GM12878 (cell line): ENCODE data around the gene ATXN1. TPM values are rescaled to one million over a fixed set of nuclear protein-coding genes. Genes with fewer than 3 reads are reported as not detected.

Experiments used
- ATAC-seq: fragments of 200-7000 bp; cut with Tn5 transposase; 3 replicates; pipeline ENCODE4 v1.9.1; 2020; ENCODE audit warnings: mild to moderate bottlenecking, moderate library complexity
- BruUV-seq: library from RNA; stranded (reverse); fragments of 400-500 nt; replicated peaks from 2 replicates; lab custom pipeline; 2021; lab: Mats Ljungman, UMichigan
- CTCF ChIA-PET: fragments of 300-600 bp; sonication (Branson Sonifier 250); formaldehyde crosslinking; extraction: SDS; loops from one replicate; lab custom pipeline; 2021; ENCODE audit warnings: inconsistent platforms; lab: Yijun Ruan, JAX
- POLR2A ChIA-PET: fragments of 350-600 bp; formaldehyde crosslinking; extraction: SDS; loops from one replicate; lab custom pipeline; 2021; ENCODE audit warnings: inconsistent platforms; lab: Charles Lee
- RAD21 ChIA-PET: fragments of 300-600 bp; sonication (Branson Sonifier 250); formaldehyde crosslinking; loops from one replicate; lab custom pipeline; 2023; ENCODE audit warnings: antibody characterized with exemption; ENCODE audit not compliant: unreplicated experiment; lab: Charles Lee
- SMC1A ChIA-PET: fragments of 300-600 bp; sonication (Branson Sonifier 250); formaldehyde crosslinking; loops from one replicate; lab custom pipeline; 2023; ENCODE audit not compliant: unreplicated experiment, uncharacterized antibody; lab: Charles Lee
- DNase-seq: peaks from one replicate; pipeline ENCODE4 v3.0.0-alpha.2; 2011; ENCODE audit warnings: low read depth, low spot score
- FAIRE-seq: peaks from 3 replicates; lab custom pipeline; 2011; peaks lifted over from hg19 to GRCh38; lab: Jason Lieb, UNC
- H2AFZ ChIP-seq: 2 replicates; pipeline ENCODE4 v1.6.0; 2011; ENCODE audit warnings: low read depth, low read length, control low read depth; ENCODE audit not compliant: control insufficient read depth
- H3K27ac ChIP-seq: 2 replicates; pipeline ENCODE4 v1.5.1; 2011; ENCODE audit warnings: control low read depth; ENCODE audit not compliant: control insufficient read depth, insufficient read depth
- H3K27me3 ChIP-seq, 2 experiments: replicated peaks in 1 of 2; 2 replicates each; pipeline versions ENCODE4 v1.6.0 to v1.6.1; 2011; ENCODE audit warnings: low read length in 1 of 2; ENCODE audit not compliant: control insufficient read depth in 2 of 2, insufficient read depth in 2 of 2
- H3K36me3 ChIP-seq, 2 experiments: 2 replicates each; pipeline ENCODE4 v1.5.1; 2011; ENCODE audit warnings: low read length in 1 of 2; ENCODE audit not compliant: control insufficient read depth in 2 of 2, insufficient read depth in 2 of 2
- H3K4me1 ChIP-seq: 2 replicates; pipeline ENCODE4 v1.6.1; 2011; ENCODE audit warnings: mild to moderate bottlenecking, low read length, moderate library complexity, mixed read lengths; ENCODE audit not compliant: control insufficient read depth, insufficient read depth
- H3K4me2 ChIP-seq: 2 replicates; pipeline ENCODE4 v1.6.0; 2011; ENCODE audit warnings: control low read depth; ENCODE audit not compliant: control insufficient read depth, insufficient read depth
- H3K4me3 ChIP-seq: fragments of 200-600 bp; sonication (generic); 2 replicates; pipeline ENCODE4 v1.5.1; 2016
- H3K79me2 ChIP-seq: 2 replicates; pipeline ENCODE4 v1.6.0; 2011; ENCODE audit warnings: low read length; ENCODE audit not compliant: control insufficient read depth, insufficient read depth
- H3K9ac ChIP-seq: 2 replicates; pipeline ENCODE4 v1.8.0; 2011; ENCODE audit warnings: low read length, control low read depth, mixed read lengths; ENCODE audit not compliant: control insufficient read depth, insufficient read depth
- H3K9me3 ChIP-seq: replicated peaks from 3 replicates; pipeline ENCODE4 v1.5.1; 2011; ENCODE audit warnings: mild to moderate bottlenecking, low read length; ENCODE audit not compliant: control insufficient read depth, insufficient read depth
- H4K20me1 ChIP-seq: 2 replicates; pipeline ENCODE4 v1.6.0; 2011; ENCODE audit not compliant: control insufficient read depth, insufficient read depth
- GABPA ChIP-seq: IDR thresholded peaks from 2 replicates; pipeline ENCODE4 v1.6.1; 2014; ENCODE audit warnings: antibody characterized with exemption, low read depth, mild to moderate bottlenecking, inconsistent platforms
- POLR2AphosphoS2 ChIP-seq: IDR thresholded peaks from 2 replicates; pipeline ENCODE4 v1.6.1; 2011; ENCODE audit warnings: low read depth, mild to moderate bottlenecking, low read length, improper control_type of control experiment, moderate library complexity
- WGBS: methylation state at CpG from one replicate; pipeline ENCODE4 v1.1.6; 2016; ENCODE audit warnings: low lambda C conversion rate; ENCODE audit not compliant: insufficient replicate concordance, insufficient coverage; ENCODE audit errors: missing lambda C conversion rate; 5-methylcytosine and 5-hydroxymethylcytosine counted together
- in situ Hi-C: fragments of 300-500 bp; cut with MboI; formaldehyde crosslinking; loops from 9 replicates; pipeline ENCODE4 v1.14.3; 2018; ENCODE audit warnings: mixed read lengths
- intact Hi-C: fragments of 100-400 bp; cut with micrococcal nuclease; formaldehyde crosslinking; loops from one replicate; pipeline ENCODE4 v1.14.2; 2022; ENCODE audit not compliant: unreplicated experiment
- polyA plus RNA-seq, 11 experiments: library from polyadenylated mRNA; depleted of rRNA in 4 of 11; unstranded in 6 of 11; stranded (reverse) in 5 of 11; fragments of >200 nt; fragmentation: Nextera tagmentation in 4 of 11; fragmentation: Illumina TruSeq in 1 of 11; extraction: Ambion mirVana in 4 of 11; extraction: Trizol in 1 of 11; gene quantifications; 1 replicate in 1 of 11; 2 replicates in 10 of 11; pipeline versions ENCODE4 v1.2.1 to v1.2.3, GENCODE V29; 2011 to 2016; ENCODE audit warnings: inconsistent platforms in 2 of 11, missing spikeins in 2 of 11, low read depth in 1 of 11
- total RNA-seq, 4 experiments: library from RNA; depleted of rRNA in 3 of 4; stranded (reverse); fragments of >200 nt in 3 of 4; fragmentation: Illumina TruSeq in 1 of 4; extraction: Trizol in 1 of 4; gene quantifications; 2 replicates each; pipeline versions ENCODE4 v1.2.1 to v1.2.3, GENCODE V29; 2013 to 2021
- TF ChIP-seq, protein P1 (sequence below): IDR thresholded peaks from 2 replicates; pipeline ENCODE4 v1.6.1; 2012; ENCODE audit warnings: improper control_type of control experiment, low read depth, low read length; ENCODE audit not compliant: insufficient replicate concordance

ATXN1 gene
- total and polyA plus RNA-seq, 10 of the 15 experiments (the other 5 are each of a cell fraction or from before 2014, with no cell fraction given): 12.2 to 51.2 (median 20.5) TPM

DNA sequence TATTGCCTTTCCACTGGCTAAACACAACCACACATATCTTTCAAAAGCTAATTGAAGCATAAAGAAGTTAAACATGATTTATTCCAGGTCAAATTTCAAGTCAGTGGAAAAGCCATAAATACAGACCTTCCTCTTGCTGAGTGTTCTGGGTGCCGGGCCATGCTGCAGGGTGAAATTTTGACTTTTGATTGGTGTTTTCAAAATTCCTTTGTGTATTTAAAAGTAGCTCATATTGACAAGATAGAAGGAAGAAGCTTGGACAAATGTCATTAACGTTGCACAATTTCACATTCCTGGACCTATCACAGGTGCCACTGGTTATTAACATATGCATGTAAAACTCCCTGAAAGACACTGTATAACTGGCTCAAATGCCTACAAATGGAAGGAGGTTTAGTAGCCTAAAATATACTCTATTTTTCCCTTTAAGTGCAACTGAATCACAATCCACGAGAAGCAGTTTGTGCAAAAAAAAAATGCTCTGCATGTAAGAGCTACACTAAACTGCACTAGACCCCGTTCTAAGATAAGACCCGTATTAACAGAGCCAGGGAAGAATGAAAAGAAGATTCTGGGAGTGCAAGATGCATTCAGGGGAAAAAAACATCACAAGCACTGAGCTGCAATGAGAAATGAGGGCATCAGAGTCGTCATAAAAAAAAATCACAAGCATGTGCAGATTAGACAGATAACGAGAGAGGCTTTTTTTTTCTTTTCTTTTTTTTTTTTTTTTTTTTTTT lies 30.4 kb downstream of the ATXN1 start:
- Histone ChIP-seq H3K27me3 (no peaks in the 10 kb centered on the region), H3K9me3 (no peaks in the 10 kb centered on the region)
- no peak for FAIRE-seq
- TF ChIP-seq GABPA (no peak), POLR2AphosphoS2 (peak; percentile 32; the same call in 1 of the 2 replicates)
- TF ChIP-seq, protein P1, sequence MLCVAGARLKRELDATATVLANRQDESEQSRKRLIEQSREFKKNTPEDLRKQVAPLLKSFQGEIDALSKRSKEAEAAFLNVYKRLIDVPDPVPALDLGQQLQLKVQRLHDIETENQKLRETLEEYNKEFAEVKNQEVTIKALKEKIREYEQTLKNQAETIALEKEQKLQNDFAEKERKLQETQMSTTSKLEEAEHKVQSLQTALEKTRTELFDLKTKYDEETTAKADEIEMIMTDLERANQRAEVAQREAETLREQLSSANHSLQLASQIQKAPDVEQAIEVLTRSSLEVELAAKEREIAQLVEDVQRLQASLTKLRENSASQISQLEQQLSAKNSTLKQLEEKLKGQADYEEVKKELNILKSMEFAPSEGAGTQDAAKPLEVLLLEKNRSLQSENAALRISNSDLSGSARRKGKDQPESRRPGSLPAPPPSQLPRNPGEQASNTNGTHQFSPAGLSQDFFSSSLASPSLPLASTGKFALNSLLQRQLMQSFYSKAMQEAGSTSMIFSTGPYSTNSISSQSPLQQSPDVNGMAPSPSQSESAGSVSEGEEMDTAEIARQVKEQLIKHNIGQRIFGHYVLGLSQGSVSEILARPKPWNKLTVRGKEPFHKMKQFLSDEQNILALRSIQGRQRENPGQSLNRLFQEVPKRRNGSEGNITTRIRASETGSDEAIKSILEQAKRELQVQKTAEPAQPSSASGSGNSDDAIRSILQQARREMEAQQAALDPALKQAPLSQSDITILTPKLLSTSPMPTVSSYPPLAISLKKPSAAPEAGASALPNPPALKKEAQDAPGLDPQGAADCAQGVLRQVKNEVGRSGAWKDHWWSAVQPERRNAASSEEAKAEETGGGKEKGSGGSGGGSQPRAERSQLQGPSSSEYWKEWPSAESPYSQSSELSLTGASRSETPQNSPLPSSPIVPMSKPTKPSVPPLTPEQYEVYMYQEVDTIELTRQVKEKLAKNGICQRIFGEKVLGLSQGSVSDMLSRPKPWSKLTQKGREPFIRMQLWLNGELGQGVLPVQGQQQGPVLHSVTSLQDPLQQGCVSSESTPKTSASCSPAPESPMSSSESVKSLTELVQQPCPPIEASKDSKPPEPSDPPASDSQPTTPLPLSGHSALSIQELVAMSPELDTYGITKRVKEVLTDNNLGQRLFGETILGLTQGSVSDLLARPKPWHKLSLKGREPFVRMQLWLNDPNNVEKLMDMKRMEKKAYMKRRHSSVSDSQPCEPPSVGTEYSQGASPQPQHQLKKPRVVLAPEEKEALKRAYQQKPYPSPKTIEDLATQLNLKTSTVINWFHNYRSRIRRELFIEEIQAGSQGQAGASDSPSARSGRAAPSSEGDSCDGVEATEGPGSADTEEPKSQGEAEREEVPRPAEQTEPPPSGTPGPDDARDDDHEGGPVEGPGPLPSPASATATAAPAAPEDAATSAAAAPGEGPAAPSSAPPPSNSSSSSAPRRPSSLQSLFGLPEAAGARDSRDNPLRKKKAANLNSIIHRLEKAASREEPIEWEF: no peak
- TF ChIP-seq, all 136 proteins: peak for 1
- ChIA-PET SMC1A (interaction anchor here (0.6 to 4.2 kb wide), 23 partner anchors 9 to 408 kb away, joined by 3 to 36 read pairs (median 5); no protein-coding TSS in a partner anchor), POLR2A (interaction anchor here (0.6 to 1.1 kb wide), 6 partner anchors 13 to 54 kb away, joined by 3 to 9 read pairs (median 4); no protein-coding TSS in a partner anchor), RAD21 (interaction anchor here (1.1 to 4.3 kb wide), 9 partner anchors 9 to 360 kb away, joined by 4 to 35 read pairs (median 5); partner anchors contain the start of gene ATXN1), CTCF (interaction anchor here (0.6 to 4.8 kb wide), 18 partner anchors 9 to 445 kb away, joined by 3 to 40 read pairs (median 4); partner anchors contain the start of gene ATXN1)
- no TSS peak for BruUV-seq
- H2AFZ ChIP-seq: no peak overlapping the region
- in situ Hi-C loops: no loop called here
- H3K79me2 ChIP-seq: no peaks in the 10 kb centered on the region
- no peak overlapping the region for H3K27ac ChIP-seq
- intact Hi-C loops: loop anchor here (2.0 kb wide), 1 partner anchor 30 kb away; the partner anchor contains the start of gene ATXN1
- peaks cover 17% of the 10 kb centered on the region for H3K4me1 ChIP-seq
- 68% methylated on average over 7 of the region's 7 CpGs for WGBS
- DNase-seq: no peak
- H3K9ac ChIP-seq: no peak overlapping the region
- no peak overlapping the region for H3K4me3 ChIP-seq
- no peaks in the 10 kb centered on the region for H4K20me1 ChIP-seq
- no peak for ATAC-seq
- H3K36me3 ChIP-seq: no peaks in the 10 kb centered on the region; a peak in 1 of 4 replicates
- H3K4me2 ChIP-seq: peak overlapping the region; percentile 56
